GM18511 (cell line): ENCODE data around the gene HOXC12.

ENCODE experiments used
- ATAC-seq: cut with Tn5 transposase; IDR thresholded peaks from one replicate; pipeline ENCODE4 v1.9.1; 2021; ENCODE audit warnings: mild to moderate bottlenecking, moderate library complexity; ENCODE audit not compliant: unreplicated experiment

Gene HOXC12, protein sequence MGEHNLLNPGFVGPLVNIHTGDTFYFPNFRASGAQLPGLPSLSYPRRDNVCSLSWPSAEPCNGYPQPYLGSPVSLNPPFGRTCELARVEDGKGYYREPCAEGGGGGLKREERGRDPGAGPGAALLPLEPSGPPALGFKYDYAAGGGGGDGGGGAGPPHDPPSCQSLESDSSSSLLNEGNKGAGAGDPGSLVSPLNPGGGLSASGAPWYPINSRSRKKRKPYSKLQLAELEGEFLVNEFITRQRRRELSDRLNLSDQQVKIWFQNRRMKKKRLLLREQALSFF

DNA sequence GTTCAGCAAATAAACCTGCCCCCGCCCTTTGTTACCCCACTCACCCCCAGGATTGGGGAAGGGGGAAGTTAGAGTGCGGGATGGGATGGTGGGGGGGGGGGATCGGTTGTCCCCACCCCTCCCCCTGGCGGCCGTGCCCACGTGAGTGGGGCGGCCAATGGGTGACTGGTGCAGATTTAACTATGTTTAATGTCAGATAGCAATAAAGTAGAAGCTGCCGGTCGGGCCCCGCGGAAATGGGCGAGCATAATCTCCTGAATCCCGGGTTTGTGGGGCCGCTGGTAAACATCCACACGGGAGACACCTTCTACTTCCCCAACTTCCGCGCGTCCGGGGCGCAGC is at the start of gene HOXC12:
TSS of gene HOXC12 (plus strand) at position 210 of the 342 bp plus-strand sequence. CDS start at position 237, 27 bp downstream.
- no peak for ATAC-seq

DNA sequence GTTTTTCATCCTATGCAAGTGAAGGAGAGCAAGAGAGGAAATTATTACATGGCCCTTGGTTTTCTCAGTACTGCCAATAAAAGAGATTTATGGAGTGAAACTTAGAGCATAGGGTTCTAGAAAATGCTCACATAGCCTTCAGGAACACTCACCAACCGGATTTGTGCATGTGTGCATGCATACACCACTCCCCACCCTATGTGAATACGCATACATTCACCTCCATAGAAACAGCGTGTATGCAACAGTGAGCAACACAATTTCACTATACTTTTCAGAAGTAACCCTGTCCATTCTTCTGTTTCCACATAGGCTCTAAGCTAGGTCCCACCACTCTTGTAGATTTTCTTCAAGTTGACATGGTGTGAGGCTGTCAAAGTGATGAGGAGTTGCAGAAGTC is 47.6 kb upstream of the HOXC12 start:
- no peak for ATAC-seq

DNA sequence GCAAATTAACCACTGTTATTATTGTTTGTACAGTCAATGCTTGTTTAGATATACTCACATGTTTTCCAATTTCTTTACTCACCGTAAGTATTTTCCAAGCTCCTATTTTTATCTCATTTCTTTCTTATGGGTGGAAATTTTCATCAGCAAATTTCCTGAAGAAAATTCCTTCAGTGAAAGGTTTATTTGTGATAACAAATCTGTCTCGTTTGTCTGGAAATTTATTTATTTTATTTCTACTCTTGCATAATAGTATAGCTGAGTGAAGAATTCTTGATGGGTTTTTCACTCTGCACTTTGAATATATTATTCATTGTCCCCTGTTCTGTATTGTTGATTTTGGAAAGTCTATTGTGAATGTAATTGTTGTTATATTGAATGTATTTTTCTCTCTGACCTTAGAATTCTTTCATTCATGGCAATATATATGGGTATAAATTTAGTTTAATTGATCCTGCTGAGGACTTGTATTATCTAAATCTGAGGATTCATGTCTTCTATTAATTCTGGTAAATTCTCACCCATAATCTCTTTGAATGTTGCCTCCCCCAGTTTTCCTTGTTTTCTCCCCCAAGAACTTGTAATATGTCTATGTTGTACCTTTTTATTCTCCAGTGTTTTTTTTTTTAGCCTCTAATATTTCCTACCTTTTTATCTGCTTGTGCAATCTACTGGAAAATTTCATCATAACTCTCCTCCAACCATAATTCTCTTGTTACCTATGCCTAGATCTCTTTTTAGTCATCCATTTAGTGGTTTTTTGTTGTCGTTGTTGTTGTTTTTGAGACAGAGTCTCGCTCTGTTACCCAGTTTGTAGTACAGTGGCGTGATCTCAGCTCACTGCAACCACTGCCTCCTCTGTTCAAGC is 37.7 kb upstream of the HOXC12 start:
- ATAC-seq = no peak

DNA sequence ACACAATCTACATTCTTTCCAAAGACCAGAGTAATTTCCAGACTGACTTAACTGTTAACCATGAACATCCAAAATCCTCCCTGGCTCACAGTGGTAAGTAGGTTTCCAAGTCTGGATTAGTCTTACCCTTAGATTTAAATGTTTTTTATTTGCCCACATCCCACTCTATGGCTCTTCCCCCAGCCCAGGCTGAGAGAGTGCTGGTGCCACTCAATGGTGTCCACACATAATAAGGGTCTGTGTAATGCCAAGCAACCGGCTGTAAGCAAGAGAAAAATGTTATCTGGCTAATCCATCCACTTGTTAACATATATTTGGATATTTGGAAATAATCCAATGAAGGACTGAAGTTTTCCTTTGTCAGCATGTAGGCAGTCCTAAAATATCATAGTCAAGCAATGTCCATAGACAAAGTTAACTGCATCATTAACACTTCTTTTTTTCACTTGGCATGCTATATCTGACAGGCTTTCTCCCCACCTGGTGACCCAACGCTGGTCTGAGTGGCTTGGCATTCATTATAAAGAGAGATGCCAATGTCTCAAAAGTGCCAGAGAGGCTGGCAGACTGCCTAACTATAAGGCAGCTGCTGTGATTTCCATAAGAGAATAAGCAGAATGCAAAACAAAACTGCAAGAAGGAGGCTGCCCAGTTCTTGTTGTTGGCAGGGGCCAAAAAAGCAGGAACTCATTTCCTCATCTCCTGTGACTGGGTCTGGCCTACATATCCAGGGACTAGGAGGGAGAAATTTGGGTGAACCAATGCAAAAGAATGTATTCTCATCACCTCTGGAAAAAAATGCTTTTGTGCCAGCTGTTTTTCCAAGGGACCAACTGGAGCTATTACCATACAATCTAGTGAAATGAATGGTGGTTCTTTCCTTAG is 29.9 kb upstream of the HOXC12 start:
- ATAC-seq = no peak

DNA sequence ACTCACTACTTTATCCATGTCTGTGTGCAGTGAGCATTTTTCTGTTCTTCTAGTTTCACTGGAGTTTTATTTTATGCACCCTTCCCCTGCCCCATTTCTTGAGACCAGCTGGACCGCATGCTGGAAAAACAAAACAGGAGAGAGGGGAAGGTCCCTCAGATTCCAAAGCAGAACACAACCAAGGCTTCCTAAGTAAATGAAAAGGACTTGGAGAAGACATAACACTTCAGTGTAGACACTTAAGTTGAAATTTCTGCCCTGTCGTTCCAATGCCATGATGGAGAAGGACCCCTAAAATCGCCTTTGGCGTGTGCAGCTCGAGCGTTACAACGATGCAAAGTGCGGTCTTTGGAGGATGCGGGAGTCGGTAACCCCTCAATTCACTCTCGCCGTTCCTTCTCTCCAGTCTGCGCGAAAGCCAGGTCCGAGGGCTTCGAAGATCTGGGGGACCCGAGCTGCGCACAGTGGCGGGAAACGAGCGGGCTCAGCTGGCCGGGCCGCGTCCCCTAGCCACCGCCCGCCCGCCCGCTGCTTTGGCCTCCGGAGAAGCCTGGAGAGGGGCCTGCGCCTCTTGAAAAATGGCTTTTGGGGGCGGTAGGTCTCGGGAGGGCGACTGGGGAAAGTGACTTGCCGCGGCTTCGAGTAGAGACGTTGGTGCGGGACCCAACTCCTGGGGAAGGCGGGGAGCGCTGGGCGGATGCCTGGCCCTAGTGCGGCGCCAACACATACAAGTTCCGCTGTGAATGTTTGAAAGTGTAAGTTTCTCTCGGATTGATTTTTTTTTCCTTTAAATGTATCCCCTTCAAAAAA is 27.3 kb upstream of the HOXC12 start:
- ATAC-seq = no peak

DNA sequence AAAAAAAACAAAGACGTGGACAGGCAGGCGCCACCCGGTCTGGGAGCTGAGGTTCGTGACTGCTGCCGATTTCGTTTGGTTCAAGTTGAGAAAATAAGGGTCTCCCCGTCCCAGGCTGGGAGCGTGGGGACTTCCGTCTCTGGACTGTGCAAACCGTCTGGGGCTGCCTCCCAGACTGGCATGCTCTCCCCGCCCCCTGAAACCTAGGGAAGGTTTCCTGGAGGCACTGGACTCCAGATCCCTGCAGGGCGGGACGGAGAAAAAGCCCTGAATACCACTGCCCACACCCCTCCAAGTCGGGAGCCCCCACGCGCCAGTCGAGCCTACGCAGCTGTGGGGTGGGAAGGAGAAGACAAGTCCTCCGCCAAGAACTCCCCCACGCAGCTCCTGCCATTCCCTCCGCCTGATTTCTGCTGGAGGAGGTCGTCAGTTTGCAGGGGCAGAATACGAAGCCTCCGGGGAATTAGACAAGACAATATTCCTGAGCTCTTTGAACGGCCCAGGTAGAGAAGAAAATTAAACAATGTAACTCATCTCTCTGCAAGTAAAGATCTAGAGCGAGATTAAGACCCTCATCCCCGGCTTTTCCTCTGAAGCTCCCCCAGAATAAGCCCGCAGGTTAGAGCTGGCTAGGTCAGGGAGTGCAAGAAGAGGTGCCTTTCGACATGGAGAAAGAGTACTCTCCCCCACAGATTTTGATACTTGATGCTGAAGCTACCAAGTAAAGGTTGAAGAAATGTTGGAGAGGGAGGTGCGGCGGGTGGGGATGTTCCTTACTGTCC is 26.5 kb upstream of the HOXC12 start:
- ATAC-seq = no peak

DNA sequence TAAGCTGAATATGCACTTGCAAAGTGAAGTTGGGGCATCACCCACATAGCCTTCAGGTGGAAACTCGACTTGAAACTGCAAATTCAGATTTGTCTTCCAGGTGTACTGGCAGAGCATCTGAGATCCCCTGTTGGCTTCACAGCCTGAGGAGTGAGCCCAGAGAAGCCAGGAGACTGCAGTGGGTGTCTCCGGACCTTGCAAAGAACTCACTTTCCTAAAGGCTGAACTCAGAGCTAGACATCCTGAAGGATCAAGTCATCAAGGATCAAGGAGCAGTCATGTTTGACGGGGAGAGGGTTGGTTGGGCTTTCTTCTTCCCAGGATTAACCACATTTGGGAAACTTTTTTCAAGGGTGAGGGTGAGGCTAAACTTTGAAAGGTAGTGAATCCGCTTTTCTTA is 25.2 kb upstream of the HOXC12 start:
- no peak for ATAC-seq

DNA sequence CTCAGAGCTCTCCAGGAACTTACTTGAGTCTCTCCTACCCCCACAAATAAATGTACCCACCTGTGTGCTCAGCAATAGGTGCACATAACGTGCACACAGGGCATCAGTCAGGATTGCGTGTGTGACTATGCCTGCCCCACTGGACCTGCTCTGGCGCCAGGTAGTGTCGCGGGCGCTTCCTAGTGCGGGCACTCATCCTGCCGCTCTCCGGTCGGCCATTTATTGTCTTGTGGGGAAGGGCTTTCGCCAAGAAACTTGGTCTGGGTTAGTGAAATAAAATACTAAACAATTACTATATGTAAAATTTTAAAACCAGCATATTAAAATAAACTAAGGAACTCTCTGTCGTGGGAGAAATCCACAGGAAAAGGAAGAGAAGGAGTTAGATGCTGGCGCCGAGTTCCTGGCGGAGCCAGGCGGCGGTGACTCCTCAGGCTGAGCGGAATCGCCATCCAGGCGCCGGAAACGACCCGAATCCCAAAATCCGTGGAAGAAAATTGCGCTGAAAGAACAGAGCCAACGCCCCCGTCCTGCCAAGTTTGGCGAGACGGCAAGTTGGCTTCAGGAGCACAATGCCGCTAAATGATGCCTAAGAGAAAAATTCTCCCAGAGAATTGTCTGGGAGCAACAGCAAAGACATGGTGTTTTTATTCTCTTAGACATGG is 24.0 kb upstream of the HOXC12 start:
- no peak for ATAC-seq

DNA sequence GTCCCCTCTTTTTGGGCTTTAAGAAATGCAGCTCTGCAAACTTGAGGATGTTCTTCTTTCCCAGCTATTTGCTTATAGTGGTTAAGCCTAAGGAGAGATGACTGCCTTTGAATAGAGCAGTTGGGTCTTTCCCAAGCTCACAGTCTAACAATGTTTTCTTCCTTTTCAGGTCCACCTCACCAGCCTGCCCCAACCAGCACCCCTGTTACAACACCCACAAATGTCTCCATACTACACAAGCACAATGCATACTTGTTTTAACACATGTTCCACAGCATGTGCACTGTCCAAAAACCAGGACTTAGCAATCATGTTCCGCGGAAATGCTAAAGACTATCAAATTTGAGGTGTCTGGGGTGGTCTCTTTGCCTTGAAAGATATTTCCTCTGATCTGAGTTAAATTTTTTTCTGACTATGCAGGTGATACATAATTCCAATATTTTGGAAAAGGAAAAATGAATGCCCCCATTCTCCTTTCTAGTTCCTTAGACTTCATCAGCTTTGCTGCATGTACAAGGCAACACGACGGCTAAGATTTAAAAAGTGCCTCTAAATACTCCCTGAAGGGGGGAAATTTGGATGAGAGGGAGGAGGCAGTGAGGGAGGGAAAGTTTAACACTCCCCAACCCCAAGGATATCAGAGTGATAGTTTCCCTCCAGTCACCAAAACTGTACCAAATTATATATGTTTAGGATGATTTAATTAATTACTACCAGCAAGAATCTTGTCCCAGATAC is 22.7 kb upstream of the HOXC12 start:
- ATAC-seq = no peak

DNA sequence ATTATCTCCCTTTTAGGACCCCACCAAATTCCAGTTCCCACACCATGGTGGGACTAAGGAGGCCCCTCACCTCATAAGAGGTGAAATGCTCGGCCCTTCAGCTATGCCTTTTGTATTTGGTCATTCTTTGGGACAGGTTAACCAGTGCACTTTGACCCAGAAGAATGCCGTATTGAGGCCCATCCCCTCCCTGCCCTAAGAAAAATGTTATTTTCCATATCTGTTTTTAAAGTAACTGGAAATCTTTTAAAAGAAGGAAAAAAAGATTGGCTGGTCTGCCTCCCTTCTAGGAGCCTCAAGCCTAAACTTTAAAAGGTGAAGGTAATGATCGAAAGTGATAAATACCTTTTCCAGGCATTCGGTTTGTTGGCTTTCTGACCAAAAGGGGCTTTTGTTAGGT is 21.8 kb upstream of the HOXC12 start:
- ATAC-seq = no peak

DNA sequence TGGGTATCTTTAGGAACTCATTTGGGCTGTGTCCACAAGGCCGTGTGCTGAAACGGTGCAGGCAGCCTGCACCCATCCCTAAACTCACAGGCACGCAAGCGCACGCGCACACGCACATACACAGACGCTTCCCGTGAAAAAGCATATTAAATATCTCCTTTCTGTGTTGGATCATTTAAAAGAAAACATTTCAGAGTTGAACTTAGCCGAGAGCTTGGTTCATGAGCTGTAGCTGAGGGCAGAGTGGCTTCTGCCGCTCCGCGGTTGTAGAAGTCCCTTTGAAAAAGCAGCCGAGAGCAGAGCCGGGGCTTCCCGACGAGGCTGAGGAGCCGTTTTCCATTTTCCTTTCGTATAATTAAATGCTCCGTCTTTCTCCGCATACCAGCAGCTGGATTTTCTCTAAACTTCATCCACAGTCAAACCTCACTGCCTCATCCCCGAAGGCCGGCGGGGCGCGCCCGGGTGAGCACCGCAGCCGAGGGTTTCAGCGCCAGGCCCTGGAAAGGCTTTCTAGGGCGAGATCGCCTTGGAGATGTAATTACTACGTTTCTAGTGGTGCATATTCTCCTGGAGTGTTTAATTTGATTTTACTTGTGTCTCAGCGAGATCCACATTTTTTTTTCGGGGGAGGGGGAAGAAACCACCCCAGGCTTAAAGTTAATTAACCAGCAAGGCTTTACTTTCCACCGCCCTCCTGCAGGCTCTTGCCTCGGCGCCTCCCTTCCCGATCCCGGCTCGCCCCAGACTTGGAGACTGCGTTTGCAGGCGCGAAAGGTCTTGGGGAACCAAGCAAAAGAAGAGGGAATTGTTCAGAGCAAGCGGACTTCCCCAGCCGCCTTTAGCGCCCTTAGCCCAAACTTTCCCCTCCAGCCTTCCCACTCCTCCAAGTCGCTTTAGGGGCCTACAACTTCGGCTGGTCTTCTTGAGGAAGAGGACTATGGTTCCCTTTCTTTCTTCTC is 19.0 kb upstream of the HOXC12 start:
- ATAC-seq = no peak

DNA sequence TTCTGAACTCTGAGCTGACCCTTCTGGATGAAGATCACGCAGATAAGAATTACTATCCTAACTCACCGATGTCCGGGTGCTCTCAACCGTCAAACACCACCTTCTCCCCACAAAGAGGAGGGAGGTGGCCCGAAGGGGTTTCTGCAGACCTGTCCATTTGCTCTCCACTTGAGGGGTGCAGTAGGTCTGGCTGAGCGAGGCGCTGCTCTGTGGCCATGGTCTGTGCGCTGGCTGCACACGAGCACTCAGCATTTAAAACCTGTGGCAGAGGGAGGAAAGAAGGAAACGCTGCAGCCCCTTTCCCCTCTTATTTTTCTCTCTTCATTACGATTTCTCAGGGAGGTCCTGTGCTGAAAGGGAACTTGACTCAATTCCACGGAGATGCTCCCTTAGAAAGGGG is 17.6 kb upstream of the HOXC12 start:
- no peak for ATAC-seq

DNA sequence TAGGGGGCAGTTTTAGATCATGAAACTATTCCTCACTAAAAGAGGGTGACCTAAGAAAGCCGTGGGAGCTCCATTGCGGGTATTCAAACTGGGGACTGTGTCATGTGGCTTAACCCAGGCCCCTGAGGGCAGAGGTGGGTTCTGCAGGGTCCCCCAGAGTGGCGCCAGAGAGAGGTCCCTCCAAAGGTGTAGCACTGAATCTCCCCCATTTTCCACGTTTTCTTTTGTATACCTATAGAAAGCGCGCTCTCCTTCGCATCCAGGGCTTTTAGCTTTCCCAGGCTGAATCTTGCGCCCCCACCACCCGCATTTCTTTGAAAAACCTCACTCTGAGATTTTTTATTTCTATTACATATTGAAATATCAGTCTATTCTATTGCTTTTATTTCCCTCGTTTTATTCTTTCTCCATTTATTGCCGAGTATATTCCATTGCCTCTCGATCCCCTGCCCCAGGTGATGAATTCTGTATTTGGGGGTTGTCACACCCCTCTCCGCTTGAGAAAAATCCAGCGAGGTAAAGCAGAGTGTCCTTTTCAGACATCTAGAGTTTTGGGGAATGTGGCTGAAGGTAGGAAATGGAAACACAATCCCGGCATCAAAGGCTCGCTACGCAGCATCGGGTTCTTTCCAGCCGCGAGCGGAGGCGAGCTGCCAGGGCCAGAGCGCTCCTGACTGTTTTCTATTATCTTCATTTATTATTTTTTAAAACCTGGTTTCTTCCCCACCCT is 16.9 kb upstream of the HOXC12 start:
- no peak for ATAC-seq

DNA sequence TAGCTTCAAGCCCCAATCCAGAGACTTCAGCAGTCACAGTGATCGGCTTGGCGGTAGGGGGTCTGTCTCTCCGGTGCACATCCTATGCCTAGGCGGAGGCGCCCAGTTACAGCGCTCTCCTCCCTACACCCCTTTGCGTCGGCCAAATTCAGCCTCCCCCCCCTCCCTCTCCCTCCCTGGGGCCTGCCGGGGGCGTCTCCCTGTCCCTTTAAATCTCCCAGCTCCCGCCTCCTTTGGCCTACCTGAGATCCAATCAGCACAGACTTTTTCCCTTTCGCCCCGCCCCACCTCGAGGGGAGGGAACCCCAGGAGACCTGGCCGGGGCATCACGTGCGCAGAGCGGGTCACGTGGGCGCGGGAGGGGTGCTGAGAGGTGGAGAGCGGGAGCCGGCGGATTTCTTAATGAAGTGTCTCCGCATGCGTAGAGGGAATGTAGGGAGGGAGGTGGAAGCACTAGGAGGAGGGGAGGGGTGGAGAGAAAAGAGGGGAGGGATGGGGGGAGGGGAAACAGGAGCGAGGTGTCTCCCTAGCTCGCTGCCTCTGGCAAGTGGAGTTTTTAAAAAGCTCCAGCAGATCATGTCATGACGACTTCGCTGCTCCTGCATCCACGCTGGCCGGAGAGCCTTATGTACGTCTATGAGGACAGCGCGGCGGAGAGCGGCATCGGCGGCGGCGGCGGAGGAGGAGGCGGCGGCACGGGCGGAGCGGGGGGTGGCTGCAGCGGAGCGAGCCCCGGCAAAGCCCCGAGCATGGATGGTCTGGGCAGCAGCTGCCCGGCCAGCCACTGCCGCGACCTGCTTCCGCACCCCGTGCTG is 16.2 kb upstream of the HOXC12 start, which contains the start of gene HOXC13:
TSS of gene HOXC13 (plus strand) at position 506 of the 815 bp plus-strand sequence. CDS start at position 582, 76 bp downstream.
- ATAC-seq = no peak

DNA sequence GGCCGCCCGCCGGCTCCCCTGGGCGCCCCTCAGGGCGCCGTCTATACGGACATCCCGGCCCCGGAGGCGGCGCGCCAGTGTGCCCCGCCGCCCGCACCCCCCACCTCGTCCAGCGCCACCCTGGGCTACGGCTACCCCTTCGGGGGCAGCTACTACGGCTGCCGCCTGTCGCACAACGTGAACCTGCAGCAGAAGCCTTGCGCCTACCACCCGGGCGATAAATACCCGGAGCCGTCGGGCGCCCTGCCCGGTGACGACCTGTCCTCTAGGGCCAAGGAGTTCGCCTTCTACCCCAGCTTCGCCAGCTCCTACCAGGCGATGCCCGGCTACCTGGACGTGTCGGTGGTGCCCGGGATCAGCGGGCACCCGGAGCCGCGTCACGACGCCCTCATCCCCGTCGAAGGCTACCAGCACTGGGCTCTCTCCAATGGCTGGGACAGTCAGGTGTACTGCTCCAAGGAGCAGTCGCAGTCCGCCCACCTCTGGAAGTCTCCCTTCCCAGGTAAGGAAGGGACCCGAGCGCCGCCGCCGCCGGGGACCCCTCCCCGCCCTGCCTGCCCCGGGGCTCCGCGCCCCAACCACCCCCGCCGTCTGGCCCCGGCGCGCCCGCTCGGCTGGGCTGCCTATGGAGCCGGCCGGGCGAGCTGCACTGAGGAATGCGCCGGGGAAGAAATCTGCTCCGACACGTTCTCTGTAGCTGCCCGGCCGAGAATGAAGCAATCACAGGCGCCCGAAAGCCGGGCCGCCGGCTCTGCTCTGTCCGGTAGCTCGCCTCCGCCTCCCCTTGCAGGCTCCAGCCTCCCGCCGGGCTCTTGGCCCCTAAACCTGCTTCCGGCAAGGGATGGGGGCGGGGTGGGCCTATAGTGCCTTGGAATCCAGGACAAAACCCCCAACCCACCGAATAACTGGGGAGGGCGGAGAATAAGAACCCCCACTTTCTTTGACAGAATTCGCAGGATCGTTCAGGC is 15.3 kb upstream of the HOXC12 start:
- no peak for ATAC-seq
